GM18873 (cell line): ENCODE data around the gene TMEM183A.

Source experiments
- ATAC-seq: cut with Tn5 transposase; IDR thresholded peaks from one replicate; pipeline ENCODE4 v1.9.1; 2021; ENCODE audit warnings: mild to moderate bottlenecking, moderate library complexity, moderate number of reproducible peaks; ENCODE audit not compliant: unreplicated experiment, low FRiP score

The TMEM183A gene, protein sequence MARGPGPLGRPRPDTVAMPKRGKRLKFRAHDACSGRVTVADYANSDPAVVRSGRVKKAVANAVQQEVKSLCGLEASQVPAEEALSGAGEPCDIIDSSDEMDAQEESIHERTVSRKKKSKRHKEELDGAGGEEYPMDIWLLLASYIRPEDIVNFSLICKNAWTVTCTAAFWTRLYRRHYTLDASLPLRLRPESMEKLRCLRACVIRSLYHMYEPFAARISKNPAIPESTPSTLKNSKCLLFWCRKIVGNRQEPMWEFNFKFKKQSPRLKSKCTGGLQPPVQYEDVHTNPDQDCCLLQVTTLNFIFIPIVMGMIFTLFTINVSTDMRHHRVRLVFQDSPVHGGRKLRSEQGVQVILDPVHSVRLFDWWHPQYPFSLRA

DNA sequence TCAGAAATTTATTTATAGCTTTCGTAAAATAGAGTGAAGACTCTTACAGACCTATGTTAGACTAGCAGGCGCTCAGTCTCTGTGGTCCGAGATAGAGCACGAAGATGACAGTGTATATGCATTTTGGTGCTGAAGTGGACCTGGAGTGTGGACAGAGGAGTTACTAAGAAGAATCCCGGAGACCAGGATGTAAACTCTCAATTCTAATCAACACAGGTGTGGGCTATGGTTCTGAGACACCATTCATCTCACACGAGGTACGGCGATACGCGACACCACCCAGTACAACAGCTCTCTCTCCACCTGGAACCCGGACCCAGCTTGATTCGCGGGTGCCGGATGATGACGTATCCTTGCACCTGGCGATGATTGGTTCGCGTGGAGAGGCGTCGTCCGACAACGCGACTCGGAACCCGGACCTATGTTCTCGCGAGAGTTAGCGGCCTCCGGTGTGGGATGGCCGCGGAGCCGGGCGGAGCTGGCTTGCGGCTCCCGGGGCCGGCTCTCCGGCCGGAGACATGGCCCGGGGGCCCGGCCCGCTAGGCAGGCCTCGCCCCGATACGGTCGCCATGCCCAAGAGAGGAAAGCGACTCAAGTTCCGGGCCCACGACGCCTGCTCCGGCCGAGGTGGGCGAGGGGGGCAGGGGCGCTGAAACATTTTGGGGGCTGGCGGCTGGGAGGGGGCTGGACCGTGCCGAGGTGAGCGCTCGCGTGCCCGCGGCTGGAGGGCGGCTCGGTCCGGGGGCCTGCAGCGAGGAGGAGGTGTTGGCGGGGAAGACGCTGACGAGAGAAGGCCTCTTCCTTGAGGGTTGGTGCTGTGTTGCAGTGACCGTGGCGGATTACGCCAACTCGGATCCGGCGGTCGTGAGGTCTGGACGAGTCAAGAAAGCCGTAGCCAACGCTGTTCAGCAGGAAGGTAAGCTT lies at the start of gene TMEM183A:
TMEM183A (plus strand) TSS at position 427 of the 924 bp plus-strand sequence; CDS start at position 519, 92 bp downstream.
- ATAC-seq = peak; percentile 87

DNA sequence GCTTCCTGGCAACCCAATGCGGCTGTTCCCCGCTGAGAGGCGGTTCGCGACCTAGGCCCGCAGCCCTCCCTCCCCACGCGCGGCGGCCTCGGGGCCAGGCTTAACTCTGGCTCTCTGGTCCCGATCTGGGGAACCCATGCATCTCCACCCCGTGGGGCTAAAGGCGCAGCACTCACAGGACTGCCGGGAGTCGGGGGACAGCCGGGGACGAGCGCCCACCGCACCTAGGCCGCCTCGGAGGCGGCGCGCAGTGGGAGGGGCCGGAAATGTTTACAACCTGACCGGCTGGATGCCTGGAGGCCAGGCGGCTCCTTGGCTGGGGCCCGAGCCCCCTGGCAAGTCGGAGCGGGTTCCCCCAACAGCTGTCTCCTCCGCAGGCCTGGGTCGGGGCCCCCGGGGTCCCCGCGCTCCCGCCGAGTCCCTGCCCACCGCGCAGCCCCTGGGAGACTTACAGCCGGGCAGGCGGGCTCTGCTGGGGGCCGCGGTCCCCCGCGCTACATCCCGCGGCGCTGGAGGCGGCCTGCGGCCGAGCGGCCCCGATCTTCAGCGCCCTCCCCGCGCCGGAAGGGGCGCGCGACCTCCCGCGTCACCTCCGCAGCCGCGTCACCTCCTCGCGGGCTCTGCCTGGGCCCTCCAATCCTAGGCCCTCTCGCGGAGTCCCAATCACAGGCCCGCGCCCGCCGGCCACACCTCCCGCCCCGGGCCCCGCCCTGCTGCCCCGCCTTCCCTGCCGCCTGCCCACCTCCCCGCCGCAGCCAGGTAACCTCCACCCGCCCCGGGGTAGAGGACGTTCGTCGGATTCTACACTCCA lies 49.2 kb upstream of the TMEM183A start, which contains the start of gene ADIPOR1:
ADIPOR1 (minus strand) TSS at position 580 of the 811 bp plus-strand sequence. CDS start 7,242 bp downstream, outside the sequence.
- ATAC-seq = peak; percentile 77

DNA sequence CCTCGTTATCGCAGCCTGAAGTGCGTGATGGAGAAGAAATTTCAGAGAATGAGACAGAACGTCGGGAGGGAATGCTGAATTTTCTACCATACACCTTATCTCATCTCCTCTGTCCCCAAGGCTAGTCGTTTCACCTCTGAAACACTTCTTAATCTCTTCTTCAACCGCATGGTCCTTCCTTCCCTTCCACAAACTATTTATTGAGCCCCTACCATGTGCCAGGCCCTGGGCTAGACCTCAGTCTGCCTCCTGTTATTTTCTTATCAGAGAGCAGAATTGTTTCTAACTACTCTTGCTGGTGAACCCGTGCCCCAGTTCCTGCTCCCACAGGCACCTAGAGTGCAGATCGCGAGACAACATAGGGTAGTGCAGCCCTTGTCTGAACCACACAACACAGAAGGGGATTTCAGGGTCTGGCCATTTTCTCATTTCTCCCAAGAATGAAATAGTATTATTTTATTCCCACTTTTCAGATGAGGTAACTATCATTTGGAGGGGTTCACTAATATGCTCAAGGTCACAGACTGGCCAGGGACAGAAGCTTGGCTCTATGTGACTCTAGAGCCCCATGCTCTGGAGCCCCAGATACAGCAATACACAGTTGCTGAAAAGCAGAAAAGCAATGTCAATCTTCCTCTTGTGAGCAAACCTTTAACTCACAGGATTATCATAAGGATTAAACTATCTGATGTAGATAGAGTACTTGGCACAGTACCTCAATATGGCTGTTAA lies 48.5 kb upstream of the TMEM183A start:
- no peak for ATAC-seq

DNA sequence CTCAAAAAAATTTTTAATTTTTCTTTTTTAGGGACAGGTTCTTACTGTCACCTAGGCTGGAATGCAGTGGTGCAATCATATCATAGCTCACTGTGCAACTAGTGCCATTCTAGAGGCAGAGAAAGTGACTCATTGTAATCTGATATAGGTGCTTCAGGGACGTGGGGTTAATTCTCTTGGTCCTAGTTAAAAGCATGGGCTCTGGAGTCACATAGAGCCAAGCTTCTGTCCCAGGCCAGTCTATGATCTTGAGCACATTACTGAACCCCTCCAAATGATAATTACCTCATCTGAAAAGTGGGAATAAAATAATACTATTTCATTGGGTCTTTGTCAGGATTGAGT lies 47.9 kb upstream of the TMEM183A start:
- no peak for ATAC-seq

DNA sequence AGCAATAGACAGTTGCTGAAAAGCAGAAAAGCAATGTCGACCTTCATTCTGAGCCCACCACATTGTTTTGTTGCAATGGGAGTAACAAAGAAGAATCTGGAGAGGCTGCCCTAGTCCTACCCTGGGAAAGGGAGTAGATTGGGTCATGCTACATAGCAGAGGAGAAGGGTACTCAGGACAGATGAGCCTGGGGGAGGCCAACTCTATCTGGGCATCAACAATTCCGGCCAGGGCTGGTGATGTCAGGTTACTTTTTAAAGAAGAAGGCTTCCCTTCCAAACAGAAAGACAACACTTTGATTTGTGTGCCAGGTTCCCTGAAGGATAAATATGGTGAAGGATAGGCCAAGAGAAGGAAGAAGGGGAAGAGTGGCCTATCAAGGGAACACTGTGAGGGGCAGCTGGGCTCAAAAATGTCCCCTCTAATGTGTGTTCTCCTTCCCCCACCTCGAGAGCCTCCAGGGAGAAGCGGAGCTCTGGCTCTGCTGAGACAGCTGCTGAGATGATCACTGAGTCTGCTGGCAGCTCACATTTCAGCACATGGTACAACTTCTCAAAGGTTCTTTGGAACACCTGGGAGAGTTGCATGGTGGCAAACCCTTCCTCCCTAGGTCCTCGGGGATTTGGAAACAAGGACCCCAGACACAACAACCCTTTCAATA lies 45.8 kb upstream of the TMEM183A start:
- ATAC-seq = no peak

DNA sequence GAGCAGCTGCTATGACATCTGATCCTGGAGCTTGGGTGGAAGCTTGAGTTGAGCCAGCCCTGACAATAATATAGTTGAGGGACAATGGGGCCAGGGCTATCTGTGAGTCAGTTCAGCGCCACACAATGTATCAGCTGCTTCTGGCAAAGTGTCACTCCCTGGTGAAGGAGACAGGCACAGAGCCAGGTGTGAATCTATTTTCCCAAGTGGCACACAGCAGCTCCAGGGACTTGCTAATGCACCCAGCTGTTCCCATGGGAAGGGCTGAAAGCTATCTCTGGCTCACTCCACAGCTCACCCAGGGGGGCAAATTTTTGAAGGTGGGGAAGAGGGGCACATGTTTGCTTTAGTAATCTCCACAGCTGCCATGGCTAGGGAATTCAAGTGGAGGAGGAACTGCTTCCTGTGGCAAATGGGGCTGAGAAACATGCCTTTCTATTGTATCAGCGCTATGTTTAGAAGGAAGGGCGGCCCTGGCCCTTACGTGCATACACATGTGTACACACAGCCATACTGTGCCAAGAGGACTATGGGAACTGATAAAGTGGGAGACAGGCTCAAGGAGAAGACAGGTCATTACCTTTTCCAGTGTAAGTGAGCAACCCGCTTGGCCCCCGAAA lies 42.3 kb upstream of the TMEM183A start:
- ATAC-seq = no peak

DNA sequence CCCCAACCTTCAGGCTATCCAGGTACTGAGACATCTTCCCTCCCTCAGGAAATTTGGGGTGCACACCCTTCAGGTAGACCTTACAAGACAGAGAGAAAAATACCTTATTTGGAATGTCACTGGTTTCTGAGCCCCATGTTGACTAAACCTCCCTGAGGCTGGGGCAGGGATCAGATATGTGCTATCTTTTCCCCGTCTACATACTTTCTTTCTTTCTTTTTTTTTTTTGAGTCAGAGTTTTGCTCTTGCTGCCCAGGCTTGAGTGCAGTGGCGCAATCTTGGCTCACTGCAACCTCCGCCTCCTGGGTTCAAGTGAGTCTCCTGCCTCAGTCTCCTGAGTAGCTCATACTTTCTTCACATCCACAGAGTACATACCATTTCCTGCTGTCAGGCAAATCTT lies 41.8 kb upstream of the TMEM183A start:
- no peak for ATAC-seq

DNA sequence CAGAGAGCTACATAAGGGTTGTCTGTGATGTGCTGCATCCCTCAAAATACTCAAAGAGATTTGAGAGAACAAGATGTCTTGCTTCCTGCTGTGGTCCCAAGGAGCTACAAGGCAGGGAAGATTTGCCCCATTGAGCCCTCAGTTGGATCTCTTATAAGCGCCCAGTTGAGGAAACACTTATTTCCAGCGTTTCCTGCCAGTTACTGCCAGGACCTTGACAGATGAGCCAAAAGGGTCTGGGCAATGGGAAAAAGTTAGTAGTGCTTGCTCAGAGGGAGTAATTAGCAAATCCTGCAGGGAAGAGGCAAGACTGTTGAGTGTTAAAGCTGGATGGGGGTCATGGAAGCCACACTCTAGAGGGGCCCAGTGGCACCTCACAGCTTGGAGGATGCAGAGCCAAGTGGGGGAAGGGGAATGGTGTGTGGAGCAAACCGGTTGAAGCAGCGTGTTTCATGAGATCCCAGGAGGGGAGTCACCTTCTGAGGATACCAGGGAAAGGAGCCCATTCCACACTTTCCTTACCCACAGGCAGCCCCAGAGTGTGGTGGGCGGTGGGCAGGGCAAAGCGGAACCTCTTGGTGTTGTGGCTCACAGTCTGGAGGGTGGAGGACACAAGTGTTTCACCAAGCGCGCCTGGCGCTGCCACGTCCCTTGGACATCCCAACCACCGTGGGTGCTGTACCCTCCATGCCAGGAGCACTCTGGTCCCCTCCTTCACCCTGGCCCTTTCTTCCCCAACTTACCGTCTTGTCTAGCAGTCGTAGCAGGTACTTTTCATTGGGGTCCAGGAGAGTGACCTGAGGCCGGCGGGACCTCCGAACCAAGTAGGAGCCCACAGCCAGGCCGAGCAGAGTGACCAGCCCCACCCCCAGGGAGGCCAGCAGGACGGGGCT lies 40.9 kb upstream of the TMEM183A start:
- no peak for ATAC-seq

DNA sequence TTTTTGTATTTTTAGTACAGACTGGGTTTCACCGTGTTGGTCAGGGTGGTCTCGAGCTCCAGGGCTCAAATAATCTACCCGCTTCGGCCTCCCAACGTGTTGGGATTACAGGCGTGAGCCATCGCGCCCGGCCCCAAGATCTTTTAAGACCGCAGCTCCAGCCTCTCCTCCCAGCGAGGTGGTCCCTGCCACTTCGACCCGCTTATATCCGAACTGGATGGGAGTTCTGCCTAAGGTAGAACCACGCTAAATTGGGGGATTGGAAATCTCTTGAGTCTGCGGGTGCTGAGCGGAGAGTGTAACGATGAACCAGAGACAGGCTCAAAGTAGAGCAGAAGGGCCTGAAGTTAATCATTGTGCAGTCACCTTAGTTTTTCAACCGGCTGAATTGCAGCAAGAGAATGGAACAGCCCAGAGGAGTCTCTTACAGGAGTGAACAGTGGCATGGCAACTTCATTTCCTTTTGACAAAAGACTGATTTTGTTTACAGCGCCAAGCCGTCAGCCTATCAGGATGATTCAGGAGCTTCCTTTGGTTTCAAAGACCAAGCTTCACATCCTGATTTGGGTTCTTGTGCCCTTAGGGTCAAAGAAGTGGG lies 39.4 kb upstream of the TMEM183A start:
- no peak for ATAC-seq

DNA sequence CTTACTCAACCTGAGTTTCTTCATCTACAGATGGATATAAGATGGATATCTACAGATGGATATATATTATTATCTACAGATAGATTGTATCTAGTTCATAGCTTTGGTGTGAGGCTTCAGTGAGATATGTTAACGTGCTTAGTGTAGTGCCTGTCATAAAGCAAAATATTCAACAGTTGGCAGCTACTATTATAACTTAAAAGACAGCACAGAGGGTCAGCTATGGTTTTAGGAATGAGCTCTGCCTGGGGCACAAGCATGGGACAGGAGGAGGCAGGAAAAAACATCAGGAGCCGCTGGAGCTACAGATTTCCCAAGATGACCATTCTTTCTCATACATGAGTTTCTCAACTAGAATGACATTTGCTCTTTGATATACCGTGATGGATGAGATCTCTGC lies 38.8 kb upstream of the TMEM183A start:
- ATAC-seq = no peak

DNA sequence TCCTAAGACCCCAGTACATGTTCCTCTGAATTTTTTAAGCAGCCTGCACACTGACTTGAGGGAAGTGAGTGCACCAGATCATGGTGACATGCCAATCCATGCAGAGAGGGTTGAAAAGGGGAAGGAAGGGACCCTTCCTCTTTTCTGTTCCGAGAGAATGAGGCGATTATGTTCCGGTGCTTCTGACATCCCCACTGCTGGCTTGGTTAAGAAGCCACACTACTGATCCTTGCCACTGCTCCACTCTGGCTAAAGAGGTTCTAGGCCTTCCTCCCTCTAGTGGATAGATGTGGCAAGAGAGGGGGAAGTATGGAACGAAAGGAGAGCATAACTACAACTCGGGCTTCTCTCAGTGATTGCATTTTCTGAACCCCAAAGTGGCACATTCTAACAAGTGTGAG lies 38.3 kb upstream of the TMEM183A start:
- no peak for ATAC-seq

DNA sequence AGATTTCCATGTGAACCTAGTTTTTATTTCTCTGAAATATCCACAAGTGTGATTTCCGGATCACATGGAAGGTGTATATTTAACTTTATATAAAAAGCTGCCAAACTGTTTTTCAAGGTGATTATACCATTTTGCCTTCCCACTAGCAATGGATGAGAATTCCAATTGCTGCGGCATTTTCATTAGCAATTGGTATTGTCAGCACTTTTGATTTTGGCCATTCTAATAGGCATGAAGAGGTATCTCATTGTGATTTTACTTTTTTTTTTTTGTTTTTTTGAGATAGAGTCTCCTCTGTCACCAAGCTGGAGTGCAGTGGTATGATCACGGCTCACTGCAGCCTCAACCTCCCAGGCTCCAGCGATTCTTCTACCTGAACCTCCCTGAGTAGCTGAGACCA lies 35.1 kb upstream of the TMEM183A start:
- ATAC-seq = no peak

DNA sequence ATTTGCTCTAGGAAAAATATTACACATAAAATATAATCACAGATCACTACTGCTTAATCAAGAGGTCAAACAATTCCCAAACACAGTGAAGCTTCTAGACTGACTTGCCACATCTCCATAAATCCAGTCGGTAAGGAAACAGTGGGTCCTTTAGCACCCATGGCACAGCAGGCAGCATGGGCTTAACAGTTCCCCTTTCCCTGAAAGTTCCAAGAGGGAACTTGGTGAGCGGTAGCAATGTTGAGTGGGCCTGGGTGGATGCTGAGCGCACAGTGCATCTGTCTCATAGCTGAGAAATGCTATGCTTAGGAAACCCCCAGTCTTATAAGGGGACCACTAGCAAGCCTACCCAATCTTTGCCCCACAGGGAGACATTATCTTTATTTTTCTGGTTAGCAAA lies 32.3 kb upstream of the TMEM183A start:
- no peak for ATAC-seq

DNA sequence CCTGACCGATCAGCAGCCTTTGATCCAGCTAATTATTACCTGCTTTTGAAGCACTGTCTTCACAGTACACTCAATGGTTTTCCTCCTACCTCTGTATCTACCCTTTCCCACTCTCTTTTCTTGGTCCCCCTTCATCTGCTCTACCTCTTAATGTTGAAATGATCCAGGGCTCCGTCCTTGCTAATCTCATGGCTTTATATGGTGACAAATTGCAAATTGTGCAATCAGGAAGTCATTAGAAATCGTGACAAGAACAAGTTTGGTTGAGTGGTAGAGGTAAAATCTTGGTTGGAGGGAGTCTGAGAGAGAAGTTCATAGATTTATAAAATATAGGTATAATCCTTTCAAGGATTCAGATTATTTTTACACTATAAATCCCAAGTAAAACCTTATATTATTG lies 30.5 kb upstream of the TMEM183A start:
- ATAC-seq = no peak

DNA sequence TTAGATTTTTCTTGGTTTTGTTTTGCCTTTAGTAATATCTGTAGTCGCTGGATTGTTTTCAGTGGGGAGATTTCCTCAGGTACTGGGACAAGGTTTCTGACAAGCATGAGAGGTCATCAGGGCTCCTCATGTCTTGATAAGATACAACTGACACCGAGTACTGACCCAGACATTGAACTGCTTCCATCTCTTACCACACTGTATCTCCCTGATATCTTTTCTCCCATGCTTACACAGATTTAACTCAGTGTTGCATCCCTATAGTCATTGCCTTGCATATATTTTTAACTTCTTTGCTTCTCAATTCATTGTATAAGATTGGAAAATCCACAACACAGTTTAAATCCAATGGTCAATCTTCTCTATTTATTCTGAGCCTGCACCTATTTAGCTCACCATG lies 27.7 kb upstream of the TMEM183A start:
- no peak for ATAC-seq

DNA sequence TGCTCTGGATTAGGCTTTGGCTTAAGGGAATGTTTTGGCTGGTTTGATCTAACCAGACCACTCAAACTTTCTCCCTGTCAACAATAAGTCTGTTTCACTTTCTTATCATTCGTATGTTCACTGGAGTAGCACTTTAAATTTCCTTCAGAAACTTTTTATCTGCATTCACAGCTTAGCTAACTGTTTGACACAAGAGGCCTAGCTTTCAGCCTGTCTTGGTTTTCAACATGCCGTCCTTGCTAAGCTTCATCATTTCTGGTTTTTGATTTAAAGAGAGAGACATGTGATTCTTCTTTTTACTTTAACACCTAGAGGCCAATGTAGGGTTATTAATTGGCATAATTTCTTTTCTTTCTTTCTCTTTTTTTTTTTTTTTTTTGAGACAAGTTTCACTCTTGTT lies 25.2 kb upstream of the TMEM183A start:
- ATAC-seq = no peak

DNA sequence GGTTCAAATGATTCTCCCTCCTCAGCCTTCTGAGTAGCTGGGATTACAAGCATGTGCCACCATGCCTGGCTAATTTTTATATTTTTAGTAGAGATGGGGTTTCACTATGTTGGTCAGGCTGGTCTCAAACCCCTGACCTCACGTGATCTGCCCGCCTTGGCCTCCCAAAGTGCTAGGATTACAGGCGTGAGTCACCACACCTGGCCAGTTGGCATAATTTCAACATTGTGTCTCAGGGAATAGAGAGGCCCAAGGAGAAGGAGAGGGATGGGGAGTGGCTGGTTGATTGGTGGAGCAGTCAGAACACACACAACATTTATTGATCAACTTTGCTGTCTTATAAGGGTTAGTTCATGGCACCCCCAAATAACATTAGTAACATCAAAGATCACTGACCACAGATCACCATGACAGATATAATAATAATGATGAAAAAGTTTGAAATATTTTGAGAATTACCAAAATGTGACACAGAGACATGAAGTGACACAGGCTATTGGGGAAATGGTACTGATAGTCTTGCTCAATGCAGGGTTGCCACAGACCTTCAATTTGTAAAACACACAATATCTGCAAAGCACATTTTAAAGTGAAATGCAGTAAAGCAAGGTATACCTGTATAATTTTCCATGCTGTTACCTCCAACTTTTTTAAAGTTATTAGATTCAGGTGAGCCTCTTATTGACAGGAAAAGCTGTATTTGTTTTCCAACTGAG lies 24.3 kb upstream of the TMEM183A start:
- ATAC-seq = no peak
